T-helper 2 cell (primary cell): Measurements from ENCODE around the gene TPO.
"Not testable (repeated sequence)": the region's sequence is repeated elsewhere in the genome, so short reads cannot be mapped to it uniquely, and the experiment has no call there.

ENCODE experiments used
- DNase-seq, 5 experiments: peaks; one replicate each; pipeline versions ENCODE4 v3.0.0 to v3.0.0-alpha.2; 2012 to 2022

TPO gene

DNA sequence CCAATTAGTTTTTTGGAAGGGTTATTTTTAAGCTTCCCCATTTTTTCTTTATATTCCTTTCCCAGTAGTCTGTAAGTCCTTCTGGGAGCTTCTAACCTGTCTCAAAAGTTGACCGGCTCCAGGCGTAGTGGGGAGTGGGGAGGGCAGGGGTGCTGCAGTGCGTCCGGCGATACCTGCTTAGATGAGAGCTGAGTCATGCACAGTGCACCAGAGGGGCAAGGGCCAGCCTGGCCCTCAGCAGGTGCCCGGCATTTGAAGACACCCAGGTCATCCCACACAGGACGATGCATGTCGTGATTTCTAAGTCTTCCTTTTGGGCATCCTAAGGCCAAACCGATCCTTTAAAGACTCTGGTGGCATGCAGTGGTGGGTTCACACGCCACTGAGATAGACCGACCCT is 73.4 kb downstream of the TPO start:
- DNase-seq = no peak

DNA sequence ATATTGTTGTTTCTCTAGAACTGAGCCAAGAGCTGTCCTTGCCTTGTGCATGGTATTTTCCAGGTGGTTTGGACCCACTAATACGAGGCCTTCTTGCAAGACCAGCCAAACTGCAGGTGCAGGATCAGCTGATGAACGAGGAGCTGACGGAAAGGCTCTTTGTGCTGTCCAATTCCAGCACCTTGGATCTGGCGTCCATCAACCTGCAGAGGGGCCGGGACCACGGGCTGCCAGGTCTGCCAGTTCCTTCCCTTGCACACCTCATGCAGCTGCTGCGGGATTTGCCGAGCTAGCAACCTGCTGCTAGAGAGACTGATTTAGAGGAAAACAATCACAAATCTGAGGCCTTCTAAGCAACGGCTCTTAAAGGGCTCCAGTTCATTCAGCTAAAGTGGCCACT is 74.5 kb downstream of the TPO start:
- no peak for DNase-seq

DNA sequence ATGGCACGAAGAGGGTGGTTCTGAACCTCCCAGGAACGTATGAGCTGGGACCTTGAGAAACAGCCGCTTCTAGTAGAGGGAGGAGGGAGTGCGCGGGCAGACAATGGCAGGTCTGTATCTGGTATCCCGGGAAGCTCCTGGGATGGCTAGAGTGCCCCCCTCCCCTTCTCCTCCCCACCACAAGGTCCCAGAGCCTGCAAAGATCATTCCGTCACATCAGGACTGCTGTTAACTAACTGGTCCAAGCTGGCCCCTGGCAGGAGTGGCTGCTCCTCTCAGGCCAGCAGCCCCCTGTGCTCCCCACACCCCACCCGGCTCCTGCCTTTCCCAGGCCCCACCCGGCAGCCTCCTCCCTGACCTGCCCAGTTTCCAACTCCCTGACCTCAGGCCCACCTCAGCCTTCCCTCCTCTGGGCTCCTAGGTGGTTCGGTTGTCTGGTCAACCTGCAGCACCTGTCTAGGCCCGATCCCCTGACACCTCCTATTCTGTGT is 75.0 kb downstream of the TPO start:
- no peak for DNase-seq

DNA sequence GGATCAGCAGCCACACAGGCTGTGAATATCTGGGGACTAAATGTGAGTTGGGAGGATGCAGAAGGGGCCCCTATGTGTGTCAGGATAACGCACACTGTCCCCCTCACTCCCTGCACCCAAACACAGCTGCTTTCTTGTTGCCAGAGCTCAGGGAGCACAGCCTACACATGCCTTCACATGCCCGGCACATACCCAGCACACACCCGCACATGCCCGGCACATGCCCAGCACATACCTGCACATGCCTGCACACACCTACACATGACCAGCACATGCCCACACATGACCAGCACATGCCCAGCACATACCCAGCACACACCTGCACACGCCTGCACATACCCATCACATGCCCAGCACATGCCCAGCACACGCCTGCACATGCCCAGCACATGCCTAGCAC is 75.6 kb downstream of the TPO start:
- no peak for DNase-seq

DNA sequence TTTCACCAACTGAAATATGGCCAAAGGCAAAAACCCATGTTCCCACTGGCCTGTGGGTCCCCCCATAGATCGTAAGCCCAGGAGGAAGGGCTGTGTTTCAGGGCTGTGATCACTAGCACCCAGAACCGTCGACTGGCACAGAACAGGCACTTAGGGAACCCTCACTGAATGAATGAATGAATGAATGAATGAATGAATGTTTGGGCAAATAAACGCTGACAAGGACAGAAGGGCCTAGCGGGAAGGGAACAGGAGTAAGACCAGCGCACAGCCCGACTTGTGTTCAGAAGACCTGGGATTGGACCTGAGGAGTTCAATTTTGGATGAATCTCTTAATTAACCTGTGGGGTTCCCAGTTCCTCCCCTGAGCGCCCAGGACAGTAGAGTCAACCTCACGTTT is 76.2 kb downstream of the TPO start:
- no peak for DNase-seq

DNA sequence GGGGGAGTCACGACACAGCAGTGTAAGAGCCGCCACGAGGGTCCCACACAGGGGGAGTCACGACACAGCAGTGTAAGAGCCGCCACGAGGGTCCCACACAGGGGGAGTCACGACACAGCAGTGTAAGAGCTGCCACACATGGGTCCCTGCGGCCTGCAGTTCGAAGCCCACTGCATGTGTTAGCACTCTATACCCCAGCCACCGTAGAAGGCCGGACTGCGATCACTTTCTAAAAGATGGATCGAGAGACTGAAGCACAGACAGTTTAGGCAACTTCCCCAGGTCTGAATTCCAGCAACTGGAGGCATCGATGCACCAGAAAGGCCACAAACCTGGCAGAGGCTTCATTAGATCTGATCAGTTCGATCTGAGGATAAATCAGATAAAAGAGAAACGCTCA is 77.1 kb downstream of the TPO start:
- DNase-seq = not testable (repeated sequence)

DNA sequence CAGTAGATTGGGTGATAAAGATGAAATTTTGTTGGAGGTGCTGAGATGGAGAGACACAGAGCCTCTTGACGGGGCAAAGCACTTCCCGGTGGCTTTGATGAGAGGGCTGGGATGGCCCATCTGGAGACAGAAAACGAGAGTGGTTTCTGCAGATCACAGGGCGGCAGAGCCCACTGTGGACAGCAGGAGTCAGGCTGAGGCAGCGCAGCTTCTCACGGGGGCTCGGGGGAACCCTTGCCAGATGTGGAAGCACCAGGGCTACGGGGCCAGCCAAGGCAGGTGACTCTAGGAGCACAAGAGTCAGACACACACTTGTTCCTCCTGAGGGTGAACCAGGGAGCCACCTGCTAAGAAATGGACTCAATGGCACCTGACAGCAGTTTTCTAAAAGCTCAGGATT is 78.5 kb downstream of the TPO start:
- no peak for DNase-seq

DNA sequence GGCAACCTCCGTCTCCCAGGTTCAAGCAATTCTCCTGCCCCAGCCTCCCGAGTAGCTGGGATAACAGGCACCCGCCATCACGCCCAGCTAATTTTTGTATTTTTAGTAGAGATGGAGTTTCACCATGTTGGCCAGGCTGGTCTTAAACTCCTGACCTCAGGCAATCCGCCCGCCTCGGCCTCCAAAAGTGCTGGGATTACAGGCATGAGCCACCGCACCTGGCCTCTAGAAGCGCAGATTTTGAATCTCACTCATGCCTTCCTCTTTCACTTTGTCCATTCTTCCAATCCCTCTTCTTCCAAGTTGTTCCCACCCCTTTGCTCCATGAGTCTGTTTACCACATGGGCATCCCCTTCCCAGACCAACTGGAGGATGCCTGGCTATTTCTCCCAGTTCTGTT is 79.0 kb downstream of the TPO start:
- not testable (repeated sequence) for DNase-seq

DNA sequence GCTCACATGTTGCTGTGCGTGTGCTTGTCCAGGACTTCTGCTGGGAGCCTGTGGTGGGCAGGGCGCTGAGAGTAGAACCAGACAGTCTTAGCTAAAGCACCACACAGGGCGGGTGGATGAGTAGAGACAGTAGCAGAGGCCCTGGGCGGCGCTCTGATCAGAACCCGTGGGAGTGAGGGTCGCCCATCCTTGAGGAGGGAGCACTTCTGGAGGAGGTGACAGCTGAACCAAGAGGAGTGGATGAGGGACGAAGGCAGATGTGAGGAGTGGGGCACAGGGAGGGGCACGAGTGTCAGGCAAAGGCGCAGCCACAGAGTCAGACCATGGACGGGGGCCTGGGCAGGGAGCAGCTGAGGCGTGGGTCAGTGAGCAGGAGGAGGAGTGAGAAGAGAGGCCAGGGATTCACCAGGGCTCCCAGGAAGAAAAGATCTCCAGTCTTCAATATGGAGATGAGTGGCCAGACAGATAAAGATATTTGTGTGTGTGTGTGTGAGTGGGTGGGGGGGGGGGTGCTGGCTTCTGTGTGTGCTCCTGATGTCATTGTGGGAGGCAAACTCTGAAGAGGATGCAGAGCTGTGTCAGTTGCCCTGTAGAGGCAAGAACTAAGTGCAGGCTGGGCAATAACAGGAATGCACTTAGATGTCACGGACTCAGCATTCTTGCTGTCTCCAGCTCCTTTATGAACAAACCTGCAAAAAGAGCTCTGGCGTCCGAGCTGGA is 79.6 kb downstream of the TPO start:
- no peak for DNase-seq

DNA sequence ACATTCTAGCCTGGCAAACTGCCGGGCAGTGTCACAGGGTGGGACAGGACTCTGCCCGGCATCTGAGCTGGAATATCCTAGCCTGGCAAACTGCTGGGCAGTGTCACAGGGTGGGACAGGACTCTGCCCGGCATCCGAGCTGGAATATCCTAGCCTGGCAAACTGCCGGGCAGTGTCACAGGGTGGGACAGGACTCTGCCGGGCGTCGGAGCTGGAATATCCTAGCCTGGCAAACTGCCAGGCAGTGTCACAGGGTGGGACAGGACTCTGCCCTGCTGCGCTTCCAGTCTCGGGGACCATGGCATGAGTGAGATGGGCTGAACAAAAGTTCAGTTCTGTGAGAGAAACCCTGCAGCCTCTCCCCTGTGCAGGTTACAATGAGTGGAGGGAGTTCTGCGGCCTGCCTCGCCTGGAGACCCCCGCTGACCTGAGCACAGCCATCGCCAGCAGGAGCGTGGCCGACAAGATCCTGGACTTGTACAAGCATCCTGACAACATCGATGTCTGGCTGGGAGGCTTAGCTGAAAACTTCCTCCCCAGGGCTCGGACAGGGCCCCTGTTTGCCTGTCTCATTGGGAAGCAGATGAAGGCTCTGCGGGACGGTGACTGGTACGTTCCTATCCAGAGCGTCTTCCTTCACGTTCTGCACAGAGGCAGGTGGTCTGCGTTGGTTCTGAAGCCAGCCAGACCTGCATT is 80.3 kb downstream of the TPO start:
- no peak for DNase-seq

DNA sequence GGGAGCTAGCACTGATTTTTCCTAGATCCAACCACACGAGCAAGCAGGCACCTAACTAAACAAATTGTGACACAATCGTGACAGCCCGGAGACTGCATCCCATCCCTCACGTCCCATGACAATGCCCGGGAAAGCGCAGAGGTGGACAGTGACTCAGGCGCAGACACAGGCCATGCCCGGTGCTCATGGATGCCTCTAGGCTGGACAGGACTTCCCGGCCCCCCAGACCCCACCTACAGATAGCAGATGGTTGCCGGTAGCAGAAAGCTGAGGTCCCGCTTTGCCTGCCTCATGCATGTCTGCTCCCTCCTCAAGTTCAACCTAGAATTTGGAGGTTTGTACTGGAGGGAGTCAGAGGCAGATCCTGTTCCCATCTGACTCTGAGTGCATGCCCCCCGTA is 81.0 kb downstream of the TPO start:
- DNase-seq = no peak

DNA sequence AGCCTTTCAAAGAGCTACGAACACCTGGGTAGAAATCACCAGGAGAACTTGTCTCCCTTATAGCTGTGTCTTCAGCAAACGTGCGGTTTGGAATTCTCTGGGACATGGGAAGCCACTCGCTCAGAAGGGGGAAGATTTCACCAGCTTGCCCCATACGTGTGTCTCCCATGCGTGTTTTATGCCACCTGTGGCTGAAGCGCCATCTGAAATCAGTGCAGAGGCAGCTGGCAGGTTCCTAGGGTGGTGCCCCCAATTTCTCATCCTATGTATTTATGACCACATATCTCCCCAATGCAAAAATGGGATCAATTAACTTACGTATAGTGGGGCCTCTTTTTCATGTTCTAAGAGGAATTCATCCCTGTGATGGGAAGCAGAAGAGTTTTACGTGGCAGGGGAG is 81.6 kb downstream of the TPO start:
- DNase-seq = no peak

DNA sequence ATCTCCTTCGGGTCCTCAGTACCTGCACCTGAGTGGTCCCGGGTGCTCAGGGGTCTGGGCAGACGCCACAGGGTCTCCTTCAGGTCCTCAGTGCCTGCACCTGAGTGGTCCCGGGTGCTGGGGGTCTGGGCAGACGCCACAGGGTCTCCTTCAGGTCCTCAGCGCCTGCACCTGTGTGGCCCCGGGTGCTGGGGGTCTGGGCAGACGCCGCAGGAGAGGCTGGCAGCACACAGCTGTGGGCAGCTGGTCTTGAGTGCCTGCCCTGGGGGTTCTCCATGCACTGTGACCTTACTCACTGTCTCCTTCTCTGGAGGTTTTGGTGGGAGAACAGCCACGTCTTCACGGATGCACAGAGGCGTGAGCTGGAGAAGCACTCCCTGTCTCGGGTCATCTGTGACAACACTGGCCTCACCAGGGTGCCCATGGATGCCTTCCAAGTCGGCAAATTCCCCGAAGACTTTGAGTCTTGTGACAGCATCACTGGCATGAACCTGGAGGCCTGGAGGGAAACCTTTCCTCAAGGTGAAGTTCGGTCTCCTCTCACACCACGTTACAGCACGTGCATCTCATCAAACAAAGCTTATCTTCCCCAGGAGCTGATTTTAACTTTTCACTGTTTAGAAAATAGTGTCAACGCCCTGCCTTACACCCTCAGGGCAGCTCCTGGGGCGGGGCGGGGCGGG is 82.6 kb downstream of the TPO start:
- no peak for DNase-seq

DNA sequence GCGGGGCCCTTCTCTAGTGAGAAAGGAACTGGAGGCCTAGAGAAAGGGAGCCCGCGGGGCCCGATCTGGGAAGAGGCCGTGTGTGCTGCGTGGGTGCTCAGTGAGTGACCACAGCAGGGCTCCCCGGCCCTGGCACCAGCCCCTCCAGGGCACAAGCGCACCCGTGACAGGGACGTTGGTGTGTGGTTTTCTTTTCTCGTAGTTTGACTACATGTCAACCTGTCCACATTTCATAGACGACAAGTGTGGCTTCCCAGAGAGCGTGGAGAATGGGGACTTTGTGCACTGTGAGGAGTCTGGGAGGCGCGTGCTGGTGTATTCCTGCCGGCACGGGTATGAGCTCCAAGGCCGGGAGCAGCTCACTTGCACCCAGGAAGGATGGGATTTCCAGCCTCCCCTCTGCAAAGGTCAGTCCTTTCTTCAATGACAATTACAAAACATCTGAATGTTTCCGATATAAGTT is 83.1 kb downstream of the TPO start:
- no peak for DNase-seq

DNA sequence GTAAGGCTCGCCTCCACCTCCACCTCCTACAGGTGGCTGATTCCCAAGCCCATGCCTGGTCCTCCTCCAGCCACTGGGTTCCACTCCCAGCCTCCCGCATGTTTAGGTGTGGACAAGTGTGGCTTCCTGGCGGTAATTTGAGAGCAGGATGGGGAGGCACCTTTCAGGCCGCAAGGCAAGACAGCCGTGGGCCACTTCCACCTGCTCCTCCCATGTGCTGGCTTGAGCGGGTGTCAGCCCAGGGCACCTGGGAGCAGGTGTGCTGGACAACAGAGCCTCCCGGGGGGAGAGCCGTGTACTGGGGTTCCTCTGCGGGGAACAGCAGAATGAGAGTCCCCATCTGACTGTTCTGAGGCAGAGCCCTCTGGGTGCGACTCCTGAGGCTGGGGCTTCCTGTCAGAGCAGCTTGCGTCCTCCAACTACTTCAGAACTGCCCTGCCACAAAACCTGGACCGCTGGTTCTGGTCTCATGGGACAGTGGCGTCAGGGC is 83.9 kb downstream of the TPO start:
- DNase-seq = no peak

DNA sequence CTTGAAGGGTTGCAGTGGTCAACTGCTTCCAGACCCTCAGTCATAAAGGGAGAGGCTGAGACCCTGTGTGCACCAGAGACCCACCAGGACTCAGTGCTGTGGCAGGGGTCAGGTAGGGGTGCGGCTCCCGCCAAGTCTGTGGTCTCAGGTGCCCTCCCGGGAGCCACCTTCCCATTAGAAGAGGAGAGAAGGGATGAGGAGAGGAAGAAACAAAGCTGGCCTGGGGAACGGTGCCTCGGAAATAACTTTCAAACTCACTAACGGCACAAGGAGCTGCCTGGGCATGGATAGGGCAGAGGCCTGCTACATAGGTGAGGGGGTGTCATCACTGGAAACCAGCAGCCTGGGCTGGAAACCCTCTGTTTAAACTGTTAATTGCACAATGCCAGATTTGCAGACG is 84.9 kb downstream of the TPO start:
- no peak for DNase-seq

DNA sequence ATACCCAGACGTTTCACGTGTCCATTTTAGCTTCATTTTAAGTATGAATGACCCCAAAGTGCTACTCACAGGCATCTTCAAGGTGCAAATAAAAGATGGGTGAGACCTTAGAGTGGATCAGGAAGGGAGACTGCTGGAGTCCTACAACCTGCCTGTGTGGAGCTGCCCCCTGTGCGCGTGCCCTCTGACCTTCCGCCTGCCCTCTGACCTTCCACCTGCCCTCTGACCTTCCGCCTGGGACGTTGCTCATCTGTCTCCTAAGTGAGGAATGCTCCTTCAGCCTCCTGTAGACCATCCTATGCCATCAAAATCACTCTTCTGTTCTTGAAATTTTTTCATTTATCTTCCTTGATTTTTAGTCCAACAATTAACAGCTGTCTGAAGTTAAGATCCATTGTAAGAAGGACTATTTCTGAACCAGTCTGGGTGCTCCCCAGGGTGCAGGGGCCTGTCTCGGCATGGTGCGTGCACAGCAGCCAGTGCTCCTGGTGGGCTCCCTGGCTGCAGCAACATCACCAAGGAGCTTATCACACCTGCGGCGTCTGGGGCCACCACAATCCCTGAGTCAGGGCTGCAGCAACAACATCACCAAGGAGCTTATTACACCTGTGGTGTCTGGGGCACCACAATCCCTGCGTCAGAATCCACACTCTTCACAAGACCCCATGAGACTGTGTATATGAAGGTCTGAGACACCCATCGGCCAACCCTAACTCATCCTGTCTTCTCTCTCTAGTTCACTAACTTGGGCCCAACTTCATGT is 86.0 kb downstream of the TPO start:
- DNase-seq = no peak

DNA sequence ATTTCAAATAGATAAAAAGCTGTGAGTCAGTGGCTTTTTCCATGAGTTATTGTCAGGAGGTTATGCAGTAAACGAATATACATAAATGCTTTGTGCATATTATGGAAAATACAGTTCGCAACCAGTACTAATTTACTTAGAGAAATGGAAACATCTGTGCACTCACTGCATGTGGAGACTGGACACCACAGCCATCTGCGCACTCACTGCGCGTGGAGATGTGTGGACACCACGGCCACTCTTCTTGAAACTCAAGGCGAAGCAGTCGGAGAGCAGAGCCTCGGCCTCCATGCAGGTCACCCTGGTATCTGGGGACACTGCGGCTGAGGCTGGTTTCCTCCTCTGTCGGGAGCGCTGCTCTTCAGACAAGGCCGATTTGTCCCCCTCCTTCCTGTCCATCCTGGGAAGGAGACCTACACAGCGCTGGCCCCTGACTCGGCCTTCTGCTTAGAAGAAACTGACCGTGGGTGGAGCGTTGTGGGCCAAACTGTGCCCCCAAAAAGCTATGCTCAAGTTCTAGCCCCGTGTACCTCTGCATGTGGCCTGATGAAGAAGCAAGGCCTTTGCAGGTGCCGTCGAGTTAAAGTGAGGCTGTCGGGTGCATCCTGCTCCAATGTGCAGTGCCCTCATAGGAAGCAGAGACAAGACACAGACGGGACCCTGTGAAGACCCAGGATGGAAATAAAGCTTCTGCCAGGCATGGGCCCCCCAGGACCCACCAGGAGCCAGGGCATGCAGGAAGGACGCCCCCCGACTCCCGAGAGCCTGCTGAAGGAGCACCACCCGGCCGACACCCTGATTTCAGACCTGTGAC is 88.0 kb downstream of the TPO start:
- DNase-seq = no peak

DNA sequence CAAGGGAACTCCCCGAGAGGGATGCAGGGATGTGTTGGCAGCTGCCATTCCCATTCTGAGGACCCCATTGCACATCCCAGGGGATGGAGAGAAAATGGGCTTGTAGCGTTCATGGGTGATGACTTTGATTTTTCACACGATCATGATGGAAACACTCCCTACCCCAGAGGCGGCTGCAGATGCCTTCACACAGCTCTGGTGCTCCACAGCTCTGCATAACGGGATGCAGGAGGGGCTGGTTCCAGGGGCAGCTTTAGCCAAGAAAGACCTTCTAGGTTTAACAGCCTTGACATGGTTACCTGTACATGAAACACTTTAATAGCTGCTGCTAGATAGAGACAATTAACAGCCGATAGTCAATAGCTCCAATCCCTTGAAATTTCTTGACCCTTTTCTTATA is 88.7 kb downstream of the TPO start:
- no peak for DNase-seq

DNA sequence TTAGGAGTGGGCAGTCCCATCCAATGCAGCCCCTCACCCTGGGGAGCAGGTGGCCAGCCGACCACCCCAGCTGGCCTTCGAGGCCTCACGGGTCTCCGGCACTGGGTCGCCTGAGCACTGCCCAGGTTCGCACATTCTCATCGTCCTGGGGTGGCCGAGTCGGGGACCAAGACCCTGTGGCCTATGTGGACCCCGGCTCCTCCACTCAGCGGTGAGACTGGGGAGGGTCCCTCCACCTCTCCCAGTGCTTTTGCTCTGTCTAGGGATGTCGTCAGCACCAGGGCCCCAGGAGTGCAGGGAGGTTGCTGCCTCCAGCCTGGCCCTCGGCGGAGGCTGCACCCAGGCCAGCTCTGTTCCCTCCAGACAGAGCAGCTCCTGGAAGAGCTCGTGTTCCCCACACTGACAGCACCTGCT is 89.6 kb downstream of the TPO start:
- DNase-seq = no peak

DNA sequence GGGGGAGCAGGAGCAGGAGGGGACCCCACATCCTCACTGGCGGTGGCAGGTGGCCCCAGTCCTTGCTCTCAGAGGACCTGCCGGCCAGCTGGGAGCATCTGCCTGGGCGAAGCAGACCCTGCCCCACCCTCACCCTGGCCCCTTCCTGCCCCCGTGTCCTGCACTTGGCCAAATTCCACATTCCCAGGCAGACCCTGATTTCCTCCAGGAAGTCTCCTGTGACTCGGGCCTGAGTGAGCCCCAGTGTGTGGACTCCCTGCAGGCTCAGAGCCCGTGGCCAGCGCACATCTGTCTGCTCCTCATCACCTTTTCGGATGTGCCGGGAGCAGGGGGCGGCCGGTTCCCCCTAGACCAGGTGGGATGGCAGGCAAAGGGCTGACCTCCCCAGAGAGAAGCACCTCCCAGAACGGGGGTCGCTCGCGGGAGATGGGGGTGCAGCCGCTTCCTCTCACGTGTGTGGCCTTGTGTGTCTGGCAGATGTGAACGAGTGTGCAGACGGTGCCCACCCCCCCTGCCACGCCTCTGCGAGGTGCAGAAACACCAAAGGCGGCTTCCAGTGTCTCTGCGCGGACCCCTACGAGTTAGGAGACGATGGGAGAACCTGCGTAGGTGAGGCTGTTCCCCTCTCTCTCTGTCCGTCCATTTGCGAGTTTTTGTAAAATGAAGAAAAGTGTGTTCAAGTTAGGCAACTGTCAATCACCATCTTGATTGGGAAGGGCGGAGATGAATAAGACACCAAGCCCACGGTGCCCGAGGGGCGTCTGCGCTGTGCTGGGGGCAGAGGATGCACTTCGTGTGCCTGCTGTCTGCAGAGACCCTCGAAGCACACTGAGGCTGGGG is 90.4 kb downstream of the TPO start:
- no peak for DNase-seq
